HAP-1 (cell line): ENCODE data around the gene SIRT3.
"Not testable (repeated sequence)": the region's sequence is repeated elsewhere in the genome, so short reads cannot be mapped to it uniquely, and the experiment has no call there.

Experiments used
- DNase-seq, 2 experiments: peaks; one replicate each; pipeline ENCODE4 v3.0.0-alpha.2; 2016 to 2020; ENCODE audit warnings: low spot score in 2 of 2
- H3K27me3 ChIP-seq: fragments of 250-450 bp; sonication (Bioruptor Pico); 2 replicates; pipeline ENCODE4 v1.5.1; 2020; ENCODE audit warnings: low read depth, mild to moderate bottlenecking, moderate library complexity
- H3K36me3 ChIP-seq: fragments of 250-450 bp; sonication (Bioruptor Pico); replicated peaks from 2 replicates; pipeline ENCODE4 v1.5.1; 2020; ENCODE audit warnings: mild to moderate bottlenecking
- H3K4me1 ChIP-seq: fragments of 250-450 bp; sonication (Bioruptor Pico); 2 replicates; pipeline ENCODE4 v1.5.1; 2020; ENCODE audit warnings: mild to moderate bottlenecking
- H3K4me3 ChIP-seq: fragments of 250-450 bp; sonication (Bioruptor Pico); 2 replicates; pipeline ENCODE4 v1.5.1; 2020; ENCODE audit warnings: mild to moderate bottlenecking, moderate library complexity
- H3K9me3 ChIP-seq: fragments of 250-450 bp; sonication (Bioruptor Pico); 2 replicates; pipeline ENCODE4 v1.5.1; 2020; ENCODE audit warnings: mild to moderate bottlenecking, moderate library complexity
- in situ Hi-C: fragments of 300-500 bp; cut with MboI; formaldehyde crosslinking; loops from 3 replicates; pipeline ENCODE4 v1.14.3; 2020; ENCODE audit warnings: low sequenced_read_pairs, inconsistent platforms, mixed read lengths

SIRT3 gene

GRCh38 chr11:279040-279965 is 43.2 kb upstream of the SIRT3 start:
- H3K4me1 ChIP-seq = no peaks in the 10 kb centered on the region

GRCh38 chr11:278001-278951 is 42.1 kb upstream of the SIRT3 start, which contains the start of gene NLRP6:
Gene NLRP6, plus strand, starts transcription at chr11:278407. Its CDS starts 163 bp downstream, at chr11:278570.
- H3K27me3 ChIP-seq = peaks cover 37% of the 10 kb centered on the region

More at GRCh38 chr11:279040-279965, 43.2 kb upstream of the SIRT3 start:
- no peak for DNase-seq
- in situ Hi-C loops = no loop called here
- Histone ChIP-seq H3K9me3 (peaks cover 5% of the 10 kb centered on the region; the same call in 1 of the 2 replicates), H3K36me3 (no peaks in the 10 kb centered on the region), H3K27me3 (peaks cover 37% of the 10 kb centered on the region), H3K4me3 (no peak overlapping the region)

GRCh38 chr11:276219-276618 is 40.1 kb upstream of the SIRT3 start:
- H3K27me3 ChIP-seq = peaks cover 18% of the 10 kb centered on the region
- H3K36me3 ChIP-seq = no peaks in the 10 kb centered on the region
- H3K4me1 ChIP-seq = no peaks in the 10 kb centered on the region
- DNase-seq = no peak
- no peak overlapping the region for H3K4me3 ChIP-seq
- H3K9me3 ChIP-seq = peaks cover 5% of the 10 kb centered on the region; the same call in 1 of the 2 replicates
- in situ Hi-C loops = no loop called here

More at GRCh38 chr11:278001-278951, 42.1 kb upstream of the SIRT3 start, which contains the start of gene NLRP6:
- Histone ChIP-seq H3K9me3 (peaks cover 5% of the 10 kb centered on the region; the same call in 1 of the 2 replicates), H3K36me3 (no peaks in the 10 kb centered on the region), H3K4me3 (no peak within 1 kb of the TSS), H3K4me1 (no peaks in the 10 kb centered on the region)
- in situ Hi-C loops = no loop called here
- DNase-seq = no peak

- peaks cover 13% of the 10 kb centered on the region for H3K4me1 ChIP-seq
- no peaks in the 10 kb centered on the region for H3K36me3 ChIP-seq
- H3K9me3 ChIP-seq = peaks cover 5% of the 10 kb centered on the region; the same call in 1 of the 2 replicates
- in situ Hi-C loops = no loop called here
- H3K27me3 ChIP-seq = no peaks in the 10 kb centered on the region
- no peak for DNase-seq
- H3K4me3 ChIP-seq = no peak overlapping the region
Observed at GRCh38 chr11:272931-273198, 36.7 kb upstream of the SIRT3 start.

GRCh38 chr11:272195-272930 is 36.2 kb upstream of the SIRT3 start:
- H3K4me1 ChIP-seq = peaks cover 16% of the 10 kb centered on the region
- DNase-seq = no peak
- in situ Hi-C loops = no loop called here

GRCh38 chr11:271319-271715 is 35.2 kb upstream of the SIRT3 start:
- in situ Hi-C loops = no loop called here
- H3K4me1 ChIP-seq = peaks cover 16% of the 10 kb centered on the region

More at GRCh38 chr11:272195-272930, 36.2 kb upstream of the SIRT3 start:
- H3K36me3 ChIP-seq = no peaks in the 10 kb centered on the region
- no peaks in the 10 kb centered on the region for H3K27me3 ChIP-seq
- no peak overlapping the region for H3K4me3 ChIP-seq
- H3K9me3 ChIP-seq = peaks cover 5% of the 10 kb centered on the region; the same call in 1 of the 2 replicates

GRCh38 chr11:270451-271318 is 34.5 kb upstream of the SIRT3 start:
- DNase-seq = no peak
- no peaks in the 10 kb centered on the region for H3K36me3 ChIP-seq
- H3K27me3 ChIP-seq = no peaks in the 10 kb centered on the region
- in situ Hi-C loops = no loop called here
- peaks cover 4% of the 10 kb centered on the region; the same call in 1 of the 2 replicates for H3K9me3 ChIP-seq
- H3K4me3 ChIP-seq = no peak overlapping the region
- H3K4me1 ChIP-seq = peaks cover 16% of the 10 kb centered on the region

More at GRCh38 chr11:271319-271715, 35.2 kb upstream of the SIRT3 start:
- H3K4me3 ChIP-seq = no peak overlapping the region
- H3K36me3 ChIP-seq = no peaks in the 10 kb centered on the region
- peaks cover 7% of the 10 kb centered on the region for H3K9me3 ChIP-seq
- H3K27me3 ChIP-seq = no peaks in the 10 kb centered on the region
- DNase-seq = no peak

GRCh38 chr11:269146-269890 is 33.2 kb upstream of the SIRT3 start:
- H3K9me3 ChIP-seq = peaks cover 4% of the 10 kb centered on the region; the same call in 1 of the 2 replicates
- H3K4me3 ChIP-seq = no peak overlapping the region
- H3K4me1 ChIP-seq = peaks cover 16% of the 10 kb centered on the region
- peak; percentile 17 to 43 for DNase-seq
- H3K36me3 ChIP-seq = no peaks in the 10 kb centered on the region
- in situ Hi-C loops = no loop called here
- no peaks in the 10 kb centered on the region for H3K27me3 ChIP-seq

- peak; percentile 42 to 57 for DNase-seq
- H3K4me3 ChIP-seq, H3K36me3 ChIP-seq, in situ Hi-C loops, H3K9me3 ChIP-seq, H3K27me3 ChIP-seq: not testable (repeated sequence)
- H3K4me1 ChIP-seq = peaks cover 16% of the 10 kb centered on the region
Observed at GRCh38 chr11:268716-269145, 32.6 kb upstream of the SIRT3 start.

- DNase-seq = peak in 1 of 2 experiments; percentile 62
- Histone ChIP-seq H3K4me3 (no peak overlapping the region), H3K9me3 (peaks cover 4% of the 10 kb centered on the region; the same call in 1 of the 2 replicates), H3K4me1 (peaks cover 16% of the 10 kb centered on the region), H3K36me3 (no peaks in the 10 kb centered on the region), H3K27me3 (no peaks in the 10 kb centered on the region)
- in situ Hi-C loops = no loop called here
Observed at GRCh38 chr11:267491-267994, 31.4 kb upstream of the SIRT3 start.

- no peak for DNase-seq
- H3K36me3 ChIP-seq = no peaks in the 10 kb centered on the region
- no peak overlapping the region for H3K4me3 ChIP-seq
- H3K9me3 ChIP-seq = peaks cover 4% of the 10 kb centered on the region; the same call in 1 of the 2 replicates
- in situ Hi-C loops = no loop called here
- no peaks in the 10 kb centered on the region for H3K27me3 ChIP-seq
- H3K4me1 ChIP-seq = peaks cover 16% of the 10 kb centered on the region
Observed at GRCh38 chr11:266676-267439, 30.7 kb upstream of the SIRT3 start.
